Transverse colon (tissue), 3 donors: Measurements from ENCODE around the gene TUFM.

Experiments used
- POLR2A ChIP-seq: fragments of 450-650 bp; IDR thresholded peaks from one replicate; pipeline ENCODE4 v1.6.1; 2016; ENCODE audit warnings: antibody characterized with exemption, mild to moderate bottlenecking, moderate library complexity
- TF ChIP-seq, protein P1 (sequence below), 5 experiments: fragments of 200-600 bp in 3 of 5; fragments of 450-650 bp in 2 of 5; sonication (generic) in 3 of 5; IDR thresholded peaks; 1 replicate in 2 of 5; 2 replicates in 3 of 5; pipeline ENCODE4 v1.5.1; 2016 to 2017; ENCODE audit warnings: antibody characterized with exemption in 5 of 5, inconsistent platforms in 3 of 5, mild to moderate bottlenecking in 2 of 5, moderate library complexity in 1 of 5

GRCh38 chr16:28893291-28893690, 47.1 kb upstream of the TUFM start:
- TF ChIP-seq, protein P1, sequence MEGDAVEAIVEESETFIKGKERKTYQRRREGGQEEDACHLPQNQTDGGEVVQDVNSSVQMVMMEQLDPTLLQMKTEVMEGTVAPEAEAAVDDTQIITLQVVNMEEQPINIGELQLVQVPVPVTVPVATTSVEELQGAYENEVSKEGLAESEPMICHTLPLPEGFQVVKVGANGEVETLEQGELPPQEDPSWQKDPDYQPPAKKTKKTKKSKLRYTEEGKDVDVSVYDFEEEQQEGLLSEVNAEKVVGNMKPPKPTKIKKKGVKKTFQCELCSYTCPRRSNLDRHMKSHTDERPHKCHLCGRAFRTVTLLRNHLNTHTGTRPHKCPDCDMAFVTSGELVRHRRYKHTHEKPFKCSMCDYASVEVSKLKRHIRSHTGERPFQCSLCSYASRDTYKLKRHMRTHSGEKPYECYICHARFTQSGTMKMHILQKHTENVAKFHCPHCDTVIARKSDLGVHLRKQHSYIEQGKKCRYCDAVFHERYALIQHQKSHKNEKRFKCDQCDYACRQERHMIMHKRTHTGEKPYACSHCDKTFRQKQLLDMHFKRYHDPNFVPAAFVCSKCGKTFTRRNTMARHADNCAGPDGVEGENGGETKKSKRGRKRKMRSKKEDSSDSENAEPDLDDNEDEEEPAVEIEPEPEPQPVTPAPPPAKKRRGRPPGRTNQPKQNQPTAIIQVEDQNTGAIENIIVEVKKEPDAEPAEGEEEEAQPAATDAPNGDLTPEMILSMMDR (IDR thresholded peaks at IDR 0.05), result no peak
- TF ChIP-seq POLR2A, result no peak
